Neural progenitor cell (in vitro differentiated cells): ENCODE results near the gene ASIC2. TPM values are rescaled to one million over a fixed set of nuclear protein-coding genes. Genes with fewer than 3 reads are reported as not detected.

Source experiments
- DNase-seq: peaks from one replicate; pipeline ENCODE4 v3.0.0-alpha.2; 2016; ENCODE audit warnings: low spot score
- H2AFZ ChIP-seq: fragments of 200-600 bp; sonication (generic); replicated peaks from 2 replicates; pipeline ENCODE4 v1.6.1; 2016; ENCODE audit warnings: antibody characterized with exemption
- H3F3A ChIP-seq: fragments of 200-600 bp; sonication (generic); 2 replicates; pipeline ENCODE4 v1.6.1; 2016; ENCODE audit warnings: antibody characterized with exemption, low read depth
- H3K27ac ChIP-seq: fragments of 200-600 bp; sonication (generic); 2 replicates; pipeline ENCODE4 v1.5.1; 2016; ENCODE audit warnings: mild to moderate bottlenecking
- H3K27me3 ChIP-seq: fragments of 200-600 bp; sonication (generic); 2 replicates; pipeline ENCODE4 v1.6.1; 2016; ENCODE audit warnings: mild to moderate bottlenecking, moderate library complexity
- H3K36me3 ChIP-seq: fragments of 200-600 bp; sonication (generic); 2 replicates; pipeline ENCODE4 v1.5.1; 2016
- H3K4me1 ChIP-seq: fragments of 200-600 bp; sonication (generic); 2 replicates; pipeline ENCODE4 v1.6.1; 2016; ENCODE audit warnings: mixed run types
- H3K4me2 ChIP-seq: fragments of 200-600 bp; sonication (generic); 2 replicates; pipeline ENCODE4 v1.6.1; 2016
- H3K4me3 ChIP-seq: fragments of 200-600 bp; sonication (generic); 2 replicates; pipeline ENCODE4 v1.5.1; 2016
- H3K79me2 ChIP-seq: fragments of 200-600 bp; sonication (generic); 2 replicates; pipeline ENCODE4 v1.6.1; 2016; ENCODE audit warnings: low read depth
- H3K9ac ChIP-seq: fragments of 200-600 bp; sonication (generic); 2 replicates; pipeline ENCODE4 v1.6.1; 2016
- H3K9me3 ChIP-seq: fragments of 200-600 bp; sonication (generic); 2 replicates; pipeline ENCODE4 v1.5.1; 2016; ENCODE audit warnings: low read depth
- H4K20me1 ChIP-seq: fragments of 200-600 bp; sonication (generic); 2 replicates; pipeline ENCODE4 v1.6.1; 2016; ENCODE audit warnings: low read depth
- H3K27ac Mint-ChIP-seq: 3 replicates; pipeline ENCODE4 v1.8.0; 2021; ENCODE audit warnings: mixed read lengths
- H3K27me3 Mint-ChIP-seq: 2 replicates; pipeline ENCODE4 v1.8.0; 2022; ENCODE audit warnings: low read depth, mild to moderate bottlenecking, inconsistent platforms, moderate library complexity, mixed read lengths; ENCODE audit not compliant: insufficient read depth
- H3K36me3 Mint-ChIP-seq: 3 replicates; pipeline ENCODE4 v1.8.0; 2021; ENCODE audit warnings: mixed read lengths
- H3K4me1 Mint-ChIP-seq: 3 replicates; pipeline ENCODE4 v1.8.0; 2021; ENCODE audit warnings: mixed read lengths
- H3K4me3 Mint-ChIP-seq: 3 replicates; pipeline ENCODE4 v1.8.0; 2021; ENCODE audit warnings: mild to moderate bottlenecking, moderate library complexity, mixed read lengths
- H3K9me3 Mint-ChIP-seq: 3 replicates; pipeline ENCODE4 v1.8.0; 2020; ENCODE audit warnings: mixed read lengths
- CTCF ChIP-seq: fragments of 200-600 bp; sonication (generic); IDR thresholded peaks from 2 replicates; pipeline ENCODE4 v1.5.1; 2017; ENCODE audit warnings: antibody characterized with exemption, mild to moderate bottlenecking
- EZH2 ChIP-seq: fragments of 200-600 bp; sonication (generic); IDR thresholded peaks from 2 replicates; pipeline ENCODE4 v1.6.1; 2017; ENCODE audit warnings: antibody characterized with exemption, mild to moderate bottlenecking, moderate library complexity
- EZH2phosphoT487 ChIP-seq: fragments of 200-600 bp; sonication (generic); IDR thresholded peaks from 2 replicates; pipeline ENCODE4 v1.6.1; 2017; ENCODE audit warnings: antibody characterized with exemption
- total RNA-seq: library from RNA; depleted of rRNA; stranded (reverse); fragments of >200 nt; gene quantifications from 2 replicates; pipeline ENCODE4 v1.2.3, GENCODE V29; 2015; ENCODE audit warnings: low replicate concordance

ASIC2 gene
- total RNA-seq, 1 donor from 2014 or later = 2.3 TPM

- no peaks in the 10 kb centered on the region for H3K79me2 ChIP-seq
- Mint-ChIP-seq H3K27ac (no peak overlapping the region), H3K36me3 (no peaks in the 10 kb centered on the region), H3K4me1 (peaks cover 2% of the 10 kb centered on the region), H3K9me3 (peaks cover 5% of the 10 kb centered on the region), H3K4me3 (no peak overlapping the region), H3K27me3 (peaks cover 27% of the 10 kb centered on the region)
- H3K9me3 ChIP-seq = no peaks in the 10 kb centered on the region
- TF ChIP-seq CTCF (no peak), EZH2 (no peak), EZH2phosphoT487 (no peak)
- H3K4me2 ChIP-seq = no peak overlapping the region
- H4K20me1 ChIP-seq = no peaks in the 10 kb centered on the region
- H3F3A ChIP-seq = no peaks in the 10 kb centered on the region
- no peak overlapping the region for H3K4me3 ChIP-seq
- no peak for DNase-seq
- H3K4me1 ChIP-seq = no peaks in the 10 kb centered on the region
- peaks cover 36% of the 10 kb centered on the region for H3K27me3 ChIP-seq
- H2AFZ ChIP-seq = no peak overlapping the region
- H3K27ac ChIP-seq = no peak overlapping the region
- no peak overlapping the region for H3K9ac ChIP-seq
- no peaks in the 10 kb centered on the region for H3K36me3 ChIP-seq
Measured at GRCh38 chr17:33299115-33299514, 6.0 kb upstream of the ASIC2 start.

GRCh38 chr17:33297643-33298042 lies 4.5 kb upstream of the ASIC2 start:
- H4K20me1 ChIP-seq = no peaks in the 10 kb centered on the region
- no peaks in the 10 kb centered on the region for H3K36me3 ChIP-seq
- peaks cover 6% of the 10 kb centered on the region for H3K4me1 Mint-ChIP-seq
- TF ChIP-seq CTCF = no peak
- TF ChIP-seq EZH2phosphoT487 = no peak
- no peak for TF ChIP-seq EZH2
- no peaks in the 10 kb centered on the region for H3K36me3 Mint-ChIP-seq
- no peak overlapping the region for H3K4me2 ChIP-seq
- peaks cover 7% of the 10 kb centered on the region for H3F3A ChIP-seq
- H3K4me3 ChIP-seq = no peak overlapping the region
- no peak overlapping the region for H2AFZ ChIP-seq
- H3K27ac Mint-ChIP-seq = no peak overlapping the region
- H3K27ac ChIP-seq = no peak overlapping the region
- H3K4me3 Mint-ChIP-seq = no peak overlapping the region
- H3K27me3 Mint-ChIP-seq = peaks cover 34% of the 10 kb centered on the region
- H3K79me2 ChIP-seq = no peaks in the 10 kb centered on the region
- peaks cover 5% of the 10 kb centered on the region for H3K9me3 Mint-ChIP-seq
- no peaks in the 10 kb centered on the region for H3K9me3 ChIP-seq
- H3K9ac ChIP-seq = no peak overlapping the region
- no peaks in the 10 kb centered on the region for H3K4me1 ChIP-seq
- DNase-seq = no peak
- H3K27me3 ChIP-seq = peaks cover 47% of the 10 kb centered on the region

- no peaks in the 10 kb centered on the region for H3K36me3 ChIP-seq
- Mint-ChIP-seq H3K27me3 (peaks cover 51% of the 10 kb centered on the region), H3K4me3 (no peak overlapping the region), H3K9me3 (peaks cover 2% of the 10 kb centered on the region), H3K4me1 (peaks cover 11% of the 10 kb centered on the region), H3K27ac (no peak overlapping the region), H3K36me3 (no peaks in the 10 kb centered on the region)
- H3K4me3 ChIP-seq = no peak overlapping the region
- no peaks in the 10 kb centered on the region for H3K4me1 ChIP-seq
- peaks cover 8% of the 10 kb centered on the region for H3F3A ChIP-seq
- H3K79me2 ChIP-seq = no peaks in the 10 kb centered on the region
- H3K9ac ChIP-seq = no peak overlapping the region
- no peak for TF ChIP-seq EZH2phosphoT487
- TF ChIP-seq EZH2 = no peak
- TF ChIP-seq CTCF = no peak
- H2AFZ ChIP-seq = no peak overlapping the region
- H3K4me2 ChIP-seq = no peak overlapping the region
- no peak for DNase-seq
- H3K27ac ChIP-seq = no peak overlapping the region
- H4K20me1 ChIP-seq = no peaks in the 10 kb centered on the region
- peaks cover 70% of the 10 kb centered on the region for H3K27me3 ChIP-seq
- no peaks in the 10 kb centered on the region for H3K9me3 ChIP-seq
Measured at GRCh38 chr17:33294994-33295393, 1.9 kb upstream of the ASIC2 start.
